ENCODE data around the gene CCR5AS.
"Not testable (repeated sequence)": the region's sequence is repeated elsewhere in the genome, so short reads cannot be mapped to it uniquely, and the experiment has no call there.

CCR5AS gene

DNA sequence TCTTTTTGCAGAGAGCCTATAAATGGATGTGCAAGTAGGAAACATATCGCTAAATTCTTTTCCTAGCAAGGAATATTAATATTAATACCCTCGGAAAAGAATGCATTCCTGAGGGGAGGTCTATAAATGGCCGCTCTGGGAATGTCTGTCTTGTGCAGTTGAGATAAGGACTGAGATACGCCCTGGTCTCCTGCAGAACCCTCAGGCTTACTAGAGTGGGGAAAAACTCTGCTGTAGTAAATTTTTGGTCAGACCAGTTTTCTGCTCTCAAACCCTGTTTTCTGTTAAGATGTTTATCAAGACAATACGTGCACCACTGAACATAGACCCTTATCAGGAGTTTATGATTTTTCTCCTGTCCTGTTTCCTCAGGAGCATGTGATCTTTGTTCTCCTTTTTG, 25.0 kb upstream of the CCR5AS start:
- not testable (repeated sequence) for H3K23ac ChIP-seq (ENCODE audit: low read depth, low read length, poor library complexity); H3K9me3 ChIP-seq (replicated peaks in 1 of 2; ENCODE audit: control insufficient read depth in 2 of 2, insufficient read depth in 1 of 2, low read depth in 1 of 2, low read length in 2 of 2); H4K91ac ChIP-seq (ENCODE audit: low read depth, low read length, poor library complexity); H3K4ac ChIP-seq (ENCODE audit: low read length); H4K8ac ChIP-seq (ENCODE audit: low read depth, low read length); H3K4me1 ChIP-seq (ENCODE audit: control insufficient read depth in 2 of 2, insufficient read depth in 1 of 2, low read depth in 1 of 2, low read length in 2 of 2); DNase-seq (ENCODE audit: low spot score); H3K18ac ChIP-seq (ENCODE audit: low read length); H3K14ac ChIP-seq (ENCODE audit: low read length); H2AK5ac ChIP-seq (ENCODE audit: low read depth, low read length); H3K4me2 ChIP-seq (ENCODE audit: insufficient read depth, low read length, poor library complexity, severe bottlenecking); H3K36me3 ChIP-seq (replicated peaks in 1 of 2; ENCODE audit: control insufficient read depth in 2 of 2, insufficient read depth in 2 of 2, low read length in 2 of 2); H3K9ac ChIP-seq (ENCODE audit: low read depth, low read length, poor library complexity); H3K27ac ChIP-seq (replicated peaks; ENCODE audit: low read length); H3K79me1 ChIP-seq (ENCODE audit: low read depth, low read length); H3K4me3 ChIP-seq (ENCODE audit: low read length in 2 of 2); H2BK15ac ChIP-seq (ENCODE audit: low read length); H2AFZ ChIP-seq (ENCODE audit: low read length); H2BK12ac ChIP-seq (ENCODE audit: low read length); H2BK120ac ChIP-seq (ENCODE audit: low read depth, low read length); H2BK5ac ChIP-seq (ENCODE audit: low read length); H3K27me3 ChIP-seq (ENCODE audit: control insufficient read depth in 3 of 3, insufficient read depth in 3 of 3, low read depth in 1 of 3, low read length in 3 of 3)
- no CpG with 5 or more reads among the region's 5 CpGs for WGBS, 2 donors (ENCODE audit: extremely low coverage in 2 of 2, insufficient read length in 2 of 2, insufficient replicate concordance in 1 of 2)

- not testable (repeated sequence) for H3K27ac ChIP-seq (replicated peaks; ENCODE audit: low read length); H4K8ac ChIP-seq (ENCODE audit: low read depth, low read length); H3K4me2 ChIP-seq (ENCODE audit: insufficient read depth, low read length, poor library complexity, severe bottlenecking); H2BK120ac ChIP-seq (ENCODE audit: low read depth, low read length); H2BK5ac ChIP-seq (ENCODE audit: low read length); H3K4ac ChIP-seq (ENCODE audit: low read length); H2BK12ac ChIP-seq (ENCODE audit: low read length); H2AK5ac ChIP-seq (ENCODE audit: low read depth, low read length); H2BK15ac ChIP-seq (ENCODE audit: low read length); H3K4me3 ChIP-seq (ENCODE audit: low read length in 2 of 2); H4K91ac ChIP-seq (ENCODE audit: low read depth, low read length, poor library complexity); H3K9ac ChIP-seq (ENCODE audit: low read depth, low read length, poor library complexity); H3K36me3 ChIP-seq (replicated peaks in 1 of 2; ENCODE audit: control insufficient read depth in 2 of 2, insufficient read depth in 2 of 2, low read length in 2 of 2); H2AFZ ChIP-seq (ENCODE audit: low read length); DNase-seq (ENCODE audit: low spot score); H3K9me3 ChIP-seq (replicated peaks in 1 of 2; ENCODE audit: control insufficient read depth in 2 of 2, insufficient read depth in 1 of 2, low read depth in 1 of 2, low read length in 2 of 2); H3K14ac ChIP-seq (ENCODE audit: low read length); H3K79me1 ChIP-seq (ENCODE audit: low read depth, low read length); H3K4me1 ChIP-seq (ENCODE audit: control insufficient read depth in 2 of 2, insufficient read depth in 1 of 2, low read depth in 1 of 2, low read length in 2 of 2); H3K27me3 ChIP-seq (ENCODE audit: control insufficient read depth in 3 of 3, insufficient read depth in 3 of 3, low read depth in 1 of 3, low read length in 3 of 3); H3K23ac ChIP-seq (ENCODE audit: low read depth, low read length, poor library complexity); H3K18ac ChIP-seq (ENCODE audit: low read length)
- WGBS, 2 donors (ENCODE audit: extremely low coverage in 2 of 2, insufficient read length in 2 of 2, insufficient replicate concordance in 1 of 2) = no CpG with 5 or more reads among the region's 1 CpG
Observed at GRCh38 chr3:46430879-46431278, 24.0 kb upstream of the CCR5AS start.

GRCh38 chr3:46429671-46430070, 22.8 kb upstream of the CCR5AS start:
- H3K36me3 ChIP-seq (replicated peaks in 1 of 2; ENCODE audit: control insufficient read depth in 2 of 2, insufficient read depth in 2 of 2, low read length in 2 of 2) = no peaks in the 10 kb centered on the region
- H3K9me3 ChIP-seq (replicated peaks in 1 of 2; ENCODE audit: control insufficient read depth in 2 of 2, insufficient read depth in 1 of 2, low read depth in 1 of 2, low read length in 2 of 2) = peaks cover 0 to 1% of the 10 kb centered on the region in 2 donors
- no peak overlapping the region for H3K14ac ChIP-seq (ENCODE audit: low read length)
- no peak overlapping the region for H2AK5ac ChIP-seq (ENCODE audit: low read depth, low read length)
- no peak overlapping the region for H2BK120ac ChIP-seq (ENCODE audit: low read depth, low read length)
- H2BK12ac ChIP-seq (ENCODE audit: low read length) = no peak overlapping the region
- no peak overlapping the region for H3K18ac ChIP-seq (ENCODE audit: low read length)
- H3K23ac ChIP-seq (ENCODE audit: low read depth, low read length, poor library complexity) = no peak overlapping the region
- no peak overlapping the region for H3K9ac ChIP-seq (ENCODE audit: low read depth, low read length, poor library complexity)
- DNase-seq (ENCODE audit: low spot score) = no peak
- H3K4me1 ChIP-seq (ENCODE audit: control insufficient read depth in 2 of 2, insufficient read depth in 1 of 2, low read depth in 1 of 2, low read length in 2 of 2) = no peaks in the 10 kb centered on the region
- H2BK15ac ChIP-seq (ENCODE audit: low read length) = no peak overlapping the region
- no peak overlapping the region for H2BK5ac ChIP-seq (ENCODE audit: low read length)
- no peak overlapping the region for H4K8ac ChIP-seq (ENCODE audit: low read depth, low read length)
- H2AFZ ChIP-seq (ENCODE audit: low read length) = no peak overlapping the region
- no CpG with 5 or more reads among the region's 5 CpGs for WGBS, 2 donors (ENCODE audit: extremely low coverage in 2 of 2, insufficient read length in 2 of 2, insufficient replicate concordance in 1 of 2)
- no peaks in the 10 kb centered on the region for H3K79me1 ChIP-seq (ENCODE audit: low read depth, low read length)
- no peak overlapping the region for H3K4me3 ChIP-seq (ENCODE audit: low read length in 2 of 2)
- H3K4me2 ChIP-seq (ENCODE audit: insufficient read depth, low read length, poor library complexity, severe bottlenecking) = no peak overlapping the region
- H4K91ac ChIP-seq (ENCODE audit: low read depth, low read length, poor library complexity) = no peak overlapping the region
- H3K27ac ChIP-seq (replicated peaks; ENCODE audit: low read length) = no peak overlapping the region
- no peaks in the 10 kb centered on the region for H3K27me3 ChIP-seq (ENCODE audit: control insufficient read depth in 3 of 3, insufficient read depth in 3 of 3, low read depth in 1 of 3, low read length in 3 of 3)
- H3K4ac ChIP-seq (ENCODE audit: low read length) = no peak overlapping the region

DNA sequence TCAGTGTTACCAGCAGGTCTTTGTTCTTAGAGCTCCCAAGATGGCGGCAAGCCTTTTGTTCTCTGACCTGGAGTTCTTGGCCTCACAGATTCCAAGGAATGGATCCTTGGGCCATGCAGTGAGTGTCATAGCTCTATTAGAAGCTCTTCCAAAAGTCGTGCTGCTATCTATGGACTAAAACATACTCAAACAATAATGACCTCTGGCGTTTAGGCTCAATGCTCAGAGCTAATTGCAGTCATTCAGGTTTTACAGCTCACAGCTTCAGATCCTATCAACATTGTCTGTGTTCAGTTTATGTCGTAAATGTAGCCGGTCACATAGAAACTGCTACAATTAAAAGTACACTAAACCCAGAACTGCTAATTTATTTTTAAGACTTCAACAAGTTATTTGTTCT, 22.4 kb upstream of the CCR5AS start:
- Histone ChIP-seq H2AFZ (ENCODE audit: low read length) (no peak overlapping the region), H4K8ac (ENCODE audit: low read depth, low read length) (no peak overlapping the region), H2BK12ac (ENCODE audit: low read length) (no peak overlapping the region), H3K27ac (replicated peaks; ENCODE audit: low read length) (no peak overlapping the region), H3K23ac (ENCODE audit: low read depth, low read length, poor library complexity) (no peak overlapping the region), H3K36me3 (replicated peaks in 1 of 2; ENCODE audit: control insufficient read depth in 2 of 2, insufficient read depth in 2 of 2, low read length in 2 of 2) (no peaks in the 10 kb centered on the region), H3K27me3 (ENCODE audit: control insufficient read depth in 3 of 3, insufficient read depth in 3 of 3, low read depth in 1 of 3, low read length in 3 of 3) (no peaks in the 10 kb centered on the region), H4K91ac (ENCODE audit: low read depth, low read length, poor library complexity) (no peak overlapping the region), H3K79me1 (ENCODE audit: low read depth, low read length) (no peaks in the 10 kb centered on the region), H3K4me2 (ENCODE audit: insufficient read depth, low read length, poor library complexity, severe bottlenecking) (no peak overlapping the region), H3K9me3 (replicated peaks in 1 of 2; ENCODE audit: control insufficient read depth in 2 of 2, insufficient read depth in 1 of 2, low read depth in 1 of 2, low read length in 2 of 2) (peaks cover 0 to 1% of the 10 kb centered on the region in 2 donors), H3K4me1 (ENCODE audit: control insufficient read depth in 2 of 2, insufficient read depth in 1 of 2, low read depth in 1 of 2, low read length in 2 of 2) (no peaks in the 10 kb centered on the region), H3K18ac (ENCODE audit: low read length) (no peak overlapping the region), H2BK120ac (ENCODE audit: low read depth, low read length) (no peak overlapping the region), H3K14ac (ENCODE audit: low read length) (no peak overlapping the region), H3K9ac (ENCODE audit: low read depth, low read length, poor library complexity) (no peak overlapping the region), H3K4ac (ENCODE audit: low read length) (no peak overlapping the region), H2BK5ac (ENCODE audit: low read length) (no peak overlapping the region), H2AK5ac (ENCODE audit: low read depth, low read length) (no peak overlapping the region), H3K4me3 (ENCODE audit: low read length in 2 of 2) (no peak overlapping the region), H2BK15ac (ENCODE audit: low read length) (no peak overlapping the region)
- DNase-seq (ENCODE audit: low spot score) = no peak
- no CpG with 5 or more reads among the region's 5 CpGs for WGBS, 2 donors (ENCODE audit: extremely low coverage in 2 of 2, insufficient read length in 2 of 2, insufficient replicate concordance in 1 of 2)
